Left lobe of liver (tissue), 2 donors: Measurements from ENCODE around the gene DUOX1. TPM values are rescaled to one million over a fixed set of nuclear protein-coding genes. Genes with fewer than 3 reads are reported as not detected.

Experiments used
- ATAC-seq: fragments of 200-7000 bp; cut with Tn5 transposase; one replicate; pipeline ENCODE4 v1.9.1; 2020; ENCODE audit warnings: mild to moderate bottlenecking, moderate library complexity
- DNase-seq: peaks from one replicate; pipeline ENCODE4 v3.0.0-alpha.2; 2020; ENCODE audit warnings: low spot score
- total RNA-seq: library from RNA; stranded (reverse); gene quantifications from one replicate; pipeline ENCODE4 v1.2.1, GENCODE V29; 2021
- donor health status: DM: no; HTN: no; CAD: no; lungs with moderate emphysema.
- donor health status: DM: no; HTN: yes; CAD: no.

The DUOX1 gene
- total RNA-seq, 1 donor from 2014 or later: 0.45 TPM

DNA sequence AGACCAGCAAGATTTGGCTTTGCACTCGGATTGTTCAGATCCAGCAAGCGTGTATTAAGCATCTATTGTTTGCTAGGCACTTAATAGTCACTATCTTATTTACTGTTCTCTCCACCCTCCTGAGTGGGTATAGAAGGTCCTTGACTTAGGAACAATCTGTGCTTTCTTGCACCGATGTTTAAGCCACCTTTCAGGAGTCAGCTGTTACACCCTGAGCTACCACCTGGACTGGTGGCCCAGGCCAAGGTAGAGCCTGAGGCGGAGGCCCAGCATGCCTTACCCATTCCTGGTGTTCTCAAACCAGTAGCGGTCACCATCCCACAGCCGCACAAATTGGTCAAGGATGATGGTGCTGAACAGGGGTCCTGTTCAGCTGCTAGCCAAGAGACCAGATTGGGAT lies 10.0 kb downstream of the DUOX1 start:
- no peak for DNase-seq
- no peak for ATAC-seq

- ATAC-seq (no peak), DNase-seq (no peak)
Measured at GRCh38 chr15:45140557-45141250, 10.9 kb downstream of the DUOX1 start.

DNA sequence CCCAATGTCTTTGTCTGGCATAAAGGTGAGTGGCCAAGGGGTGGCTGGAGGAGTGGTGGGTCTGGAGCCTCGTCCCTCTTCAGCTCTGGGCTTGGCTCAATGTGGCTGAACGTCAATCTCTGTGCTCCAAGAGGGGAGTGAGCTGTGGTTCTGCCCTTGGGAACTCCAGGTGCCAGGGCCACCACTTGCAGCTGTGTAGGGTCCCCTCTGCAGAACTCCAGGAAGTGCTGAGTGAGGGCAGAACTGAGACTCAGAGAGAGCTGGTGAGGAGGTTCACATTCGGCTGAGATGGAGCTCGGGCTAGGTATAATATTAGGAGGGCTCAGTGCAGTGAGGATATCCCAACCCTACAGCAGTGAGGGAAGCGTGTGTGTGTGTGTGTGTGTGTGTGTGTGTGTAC lies 11.6 kb downstream of the DUOX1 start:
- no peak for ATAC-seq
- no peak for DNase-seq

DNA sequence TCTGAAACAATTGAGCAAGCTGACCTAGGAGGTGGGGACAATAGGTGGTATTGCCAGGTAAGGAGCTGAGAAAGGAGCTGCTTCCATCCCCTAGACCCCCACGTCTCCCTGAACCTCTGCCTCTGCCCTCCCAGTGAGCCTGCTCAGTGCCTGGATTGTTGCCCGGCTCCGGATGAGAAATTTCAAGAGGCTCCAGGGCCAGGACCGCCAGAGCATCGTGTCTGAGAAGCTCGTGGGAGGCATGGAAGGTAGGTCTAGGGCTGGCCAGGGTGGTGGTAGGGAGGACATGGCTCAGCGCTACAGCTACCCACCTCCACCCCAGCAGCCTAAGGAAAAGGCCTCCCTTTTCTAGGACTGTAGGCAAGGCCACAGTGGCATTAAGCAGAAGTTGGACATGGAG lies 13.3 kb downstream of the DUOX1 start:
- no peak for ATAC-seq
- DNase-seq: no peak

GRCh38 chr15:45143946-45144345 lies 14.2 kb downstream of the DUOX1 start:
- no peak for DNase-seq

DNA sequence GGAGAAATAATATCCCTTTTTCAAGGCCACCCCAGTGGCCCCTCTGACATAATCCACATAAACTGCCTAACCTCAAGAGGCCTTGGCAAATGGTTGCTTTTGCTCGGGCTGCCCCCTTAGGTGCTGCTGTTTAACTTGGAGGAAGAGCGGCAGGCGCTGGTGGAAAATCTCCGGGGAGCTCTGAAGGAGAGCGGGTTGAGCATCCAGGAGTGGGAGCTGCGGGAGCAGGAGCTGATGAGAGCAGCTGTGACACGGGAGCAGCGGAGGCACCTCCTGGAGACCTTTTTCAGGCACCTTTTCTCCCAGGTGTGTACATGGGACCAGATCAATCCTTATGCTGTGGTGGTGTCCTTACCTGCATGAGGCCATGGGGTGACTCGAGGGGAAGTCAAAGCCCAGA lies 15.0 kb downstream of the DUOX1 start:
- DNase-seq (no peak), ATAC-seq (no peak)

More at GRCh38 chr15:45143946-45144345, 14.2 kb downstream of the DUOX1 start:
- no peak for ATAC-seq

DNA sequence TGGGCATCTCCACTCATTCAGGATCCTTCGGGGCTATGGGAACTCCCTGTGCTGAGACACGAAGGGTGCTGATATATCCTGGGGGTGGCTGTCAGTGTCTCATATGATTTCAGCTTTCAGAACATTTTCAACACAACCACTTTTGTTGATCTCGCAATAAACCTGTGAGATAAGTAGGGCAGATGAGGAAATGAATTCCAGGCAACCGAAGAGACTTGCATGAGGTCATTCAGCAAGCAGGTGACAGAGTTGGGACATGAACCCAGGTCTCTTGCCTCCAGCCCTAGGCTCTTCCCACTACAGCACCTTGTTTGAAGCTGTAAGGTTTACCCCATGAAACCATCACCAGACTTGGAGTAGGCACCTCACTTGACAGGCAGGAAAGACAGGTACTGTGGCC lies 16.6 kb downstream of the DUOX1 start:
- ATAC-seq: peak; percentile 36
- no peak for DNase-seq

DNA sequence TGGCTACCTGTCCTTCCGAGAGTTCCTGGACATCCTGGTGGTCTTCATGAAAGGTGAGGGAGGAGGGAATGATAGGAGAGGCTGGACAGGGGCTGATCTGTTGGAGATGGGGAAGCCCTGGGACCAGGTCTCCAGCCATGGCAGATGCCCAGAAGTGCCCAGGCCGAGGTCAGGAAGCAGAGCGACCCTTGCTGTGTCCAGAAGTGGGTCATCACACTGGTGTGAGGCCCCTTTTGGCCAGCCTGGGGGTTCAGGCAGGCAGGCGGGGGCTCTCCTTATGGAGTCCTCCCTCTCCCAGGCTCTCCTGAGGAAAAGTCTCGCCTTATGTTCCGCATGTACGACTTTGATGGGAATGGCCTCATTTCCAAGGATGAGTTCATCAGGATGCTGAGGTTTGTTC lies 17.8 kb downstream of the DUOX1 start:
- ATAC-seq: no peak
- no peak for DNase-seq

GRCh38 chr15:45148076-45149059 lies 18.6 kb downstream of the DUOX1 start:
- DNase-seq: no peak

GRCh38 chr15:45149060-45149459 lies 19.3 kb downstream of the DUOX1 start:
- no peak for ATAC-seq
- DNase-seq: no peak

More at GRCh38 chr15:45148076-45149059, 18.6 kb downstream of the DUOX1 start:
- ATAC-seq: no peak

GRCh38 chr15:45150481-45150880 lies 20.7 kb downstream of the DUOX1 start:
- DNase-seq (no peak), ATAC-seq (no peak)

- DNase-seq (no peak), ATAC-seq (no peak)
Measured at GRCh38 chr15:45150997-45151396, 21.2 kb downstream of the DUOX1 start.

- ATAC-seq: no peak
- DNase-seq: no peak
Measured at GRCh38 chr15:45151998-45152828, 22.4 kb downstream of the DUOX1 start.

DNA sequence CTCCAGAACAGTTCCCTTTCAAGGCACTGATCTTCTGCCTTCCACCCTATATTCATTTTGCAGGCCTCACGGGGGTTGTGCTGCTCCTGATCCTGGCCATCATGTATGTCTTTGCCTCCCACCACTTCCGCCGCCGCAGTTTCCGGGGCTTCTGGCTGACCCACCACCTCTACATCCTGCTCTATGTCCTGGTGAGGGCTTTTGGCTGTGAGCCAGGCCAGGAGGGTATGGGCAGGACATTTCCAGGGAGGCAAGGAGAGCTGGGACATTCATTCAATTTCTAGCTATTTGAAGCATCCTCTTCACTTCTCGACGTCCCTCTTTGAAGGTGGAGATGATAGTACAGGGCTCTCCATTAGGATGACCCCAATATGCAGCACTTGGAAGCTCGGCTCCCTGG lies 25.9 kb downstream of the DUOX1 start:
- DNase-seq (no peak), ATAC-seq (no peak)

GRCh38 chr15:45156744-45157455 lies 27.1 kb downstream of the DUOX1 start:
- DNase-seq: no peak
- no peak for ATAC-seq

DNA sequence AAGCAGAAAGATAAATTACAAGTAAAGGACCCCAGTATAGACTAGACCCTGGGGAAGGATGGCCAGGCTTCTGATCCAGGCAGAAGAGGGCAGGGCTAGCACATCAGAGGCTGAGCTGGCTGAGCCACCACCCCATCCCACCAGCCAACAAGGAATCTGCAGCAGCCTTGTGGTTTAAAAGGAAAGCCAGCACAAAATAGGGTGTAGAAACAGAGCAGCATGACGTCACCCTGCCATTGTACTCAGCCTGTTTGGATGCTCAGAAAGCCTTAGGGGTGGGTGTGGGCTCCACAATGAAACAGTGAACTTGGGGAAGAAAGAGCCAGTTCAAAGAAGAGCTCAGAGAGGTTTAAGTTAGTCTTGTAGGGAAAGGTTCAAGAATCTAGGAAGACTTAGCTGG lies 28.2 kb downstream of the DUOX1 start:
- DNase-seq: no peak

DNA sequence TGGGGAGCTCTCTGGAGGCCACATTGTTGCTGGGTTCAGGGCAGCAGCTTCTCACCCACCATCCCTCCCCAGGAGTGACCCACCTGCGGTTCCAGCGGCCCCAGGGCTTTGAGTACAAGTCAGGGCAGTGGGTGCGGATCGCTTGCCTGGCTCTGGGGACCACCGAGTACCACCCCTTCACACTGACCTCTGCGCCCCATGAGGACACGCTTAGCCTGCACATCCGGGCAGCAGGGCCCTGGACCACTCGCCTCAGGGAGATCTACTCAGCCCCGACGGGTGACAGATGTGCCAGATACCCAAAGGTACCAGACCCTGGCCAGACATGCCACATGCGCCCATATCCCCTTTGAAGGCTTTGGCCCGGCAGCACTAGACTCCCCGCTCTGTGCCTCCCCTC lies 31.9 kb downstream of the DUOX1 start:
- ATAC-seq: no peak
- no peak for DNase-seq

More for the DNA sequence above, 28.2 kb downstream of the DUOX1 start:
- ATAC-seq: no peak

- ATAC-seq (peak; percentile 69), DNase-seq (peak; percentile 78)
Measured at GRCh38 chr15:45162771-45163507, 33.1 kb downstream of the DUOX1 start.

DNA sequence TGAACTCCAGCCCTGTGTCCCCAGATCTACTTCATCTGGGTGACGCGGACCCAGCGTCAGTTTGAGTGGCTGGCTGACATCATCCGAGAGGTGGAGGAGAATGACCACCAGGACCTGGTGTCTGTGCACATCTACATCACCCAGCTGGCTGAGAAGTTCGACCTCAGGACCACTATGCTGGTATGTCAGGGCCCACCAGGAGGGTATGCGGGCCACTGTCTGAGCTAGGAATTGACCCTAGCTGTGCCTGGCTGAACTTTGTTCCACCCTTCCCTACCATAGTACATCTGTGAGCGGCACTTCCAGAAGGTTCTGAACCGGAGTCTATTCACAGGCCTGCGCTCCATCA lies 33.7 kb downstream of the DUOX1 start:
- no peak for DNase-seq
- no peak for ATAC-seq

DNA sequence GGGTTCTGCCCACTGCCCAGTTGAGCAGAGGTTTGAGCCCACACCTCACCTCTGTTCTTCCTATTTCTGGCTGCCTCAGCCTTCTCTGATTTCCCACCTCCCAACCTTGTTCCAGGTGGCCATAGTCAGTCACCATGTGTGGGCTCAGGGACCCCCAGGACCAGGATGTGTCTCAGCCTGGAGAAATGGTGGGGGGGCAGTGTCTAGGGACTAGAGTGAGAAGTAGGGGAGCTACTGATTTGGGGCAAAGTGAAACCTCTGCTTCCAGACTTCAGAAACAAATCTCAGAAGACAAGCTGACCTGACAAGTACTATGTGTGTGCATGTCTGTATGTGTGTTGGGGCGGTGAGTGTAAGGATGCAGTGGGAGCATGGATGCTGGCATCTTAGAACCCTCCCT lies 35.1 kb downstream of the DUOX1 start:
- ATAC-seq (no peak), DNase-seq (no peak)
